Stimulated activated memory B cell treated with anti-CD40 and anti-IgM and Interleukin-4, amounts not matched to agents 10 μg/mL and 1 μg/mL and 100 μg/mL, for 72 hours (primary cell): Measurements from ENCODE around the gene CCDC88B.
A peak's percentile ranks its signal among the peaks of the same experiment; 100 is the strongest.

ENCODE experiments used
- ATAC-seq: fragments of 150-1000 bp; cut with Tn5 transposase; 2 replicates; pipeline ENCODE4 v1.10.0; 2021
- H3K27ac Mint-ChIP-seq: one replicate; pipeline ENCODE4 v1.8.0; 2022; ENCODE audit warnings: mild to moderate bottlenecking, mixed read lengths
- H3K27me3 Mint-ChIP-seq: one replicate; pipeline ENCODE4 v1.8.0; 2022; ENCODE audit warnings: mixed read lengths
- H3K36me3 Mint-ChIP-seq: one replicate; pipeline ENCODE4 v1.8.0; 2022; ENCODE audit warnings: mixed read lengths
- H3K4me1 Mint-ChIP-seq: one replicate; pipeline ENCODE4 v1.8.0; 2022; ENCODE audit warnings: mixed read lengths
- H3K4me3 Mint-ChIP-seq: one replicate; pipeline ENCODE4 v1.8.0; 2022; ENCODE audit warnings: mild to moderate bottlenecking, moderate library complexity, mixed read lengths
- H3K9me3 Mint-ChIP-seq: one replicate; pipeline ENCODE4 v1.8.0; 2022; ENCODE audit warnings: mixed read lengths

CCDC88B gene

GRCh38 chr11:64342869-64343745 lies 3.1 kb downstream of the CCDC88B start:
- H3K4me1 Mint-ChIP-seq = peaks cover 51% of the 10 kb centered on the region
- H3K27ac Mint-ChIP-seq = peak overlapping the region; percentile 91
- peaks cover 54% of the 10 kb centered on the region for H3K36me3 Mint-ChIP-seq
- no peak for ATAC-seq
- no peak overlapping the region for H3K4me3 Mint-ChIP-seq
- no peaks in the 10 kb centered on the region for H3K9me3 Mint-ChIP-seq
- no peaks in the 10 kb centered on the region for H3K27me3 Mint-ChIP-seq

GRCh38 chr11:64343767-64344559 lies 4.0 kb downstream of the CCDC88B start:
- Mint-ChIP-seq H3K9me3 (no peaks in the 10 kb centered on the region), H3K36me3 (peaks cover 57% of the 10 kb centered on the region), H3K27me3 (no peaks in the 10 kb centered on the region), H3K4me1 (peaks cover 48% of the 10 kb centered on the region), H3K27ac (peak overlapping the region; percentile 17), H3K4me3 (no peak overlapping the region)
- ATAC-seq = no peak

- Mint-ChIP-seq H3K27me3 (no peaks in the 10 kb centered on the region), H3K4me3 (no peak overlapping the region), H3K27ac (no peak overlapping the region), H3K4me1 (peaks cover 40% of the 10 kb centered on the region), H3K9me3 (no peaks in the 10 kb centered on the region), H3K36me3 (peaks cover 64% of the 10 kb centered on the region)
- ATAC-seq = no peak
Observed at GRCh38 chr11:64344787-64345186, 4.8 kb downstream of the CCDC88B start.

- peaks cover 63% of the 10 kb centered on the region for H3K36me3 Mint-ChIP-seq
- H3K4me3 Mint-ChIP-seq = no peak overlapping the region
- no peaks in the 10 kb centered on the region for H3K27me3 Mint-ChIP-seq
- no peak for ATAC-seq
- no peaks in the 10 kb centered on the region for H3K9me3 Mint-ChIP-seq
- no peak overlapping the region for H3K27ac Mint-ChIP-seq
- peaks cover 32% of the 10 kb centered on the region for H3K4me1 Mint-ChIP-seq
Observed at GRCh38 chr11:64347193-64347867, 7.3 kb downstream of the CCDC88B start.

GRCh38 chr11:64348383-64349024 lies 8.5 kb downstream of the CCDC88B start:
- H3K36me3 Mint-ChIP-seq = peaks cover 62% of the 10 kb centered on the region
- H3K4me1 Mint-ChIP-seq = peaks cover 26% of the 10 kb centered on the region
- no peaks in the 10 kb centered on the region for H3K9me3 Mint-ChIP-seq
- no peak overlapping the region for H3K4me3 Mint-ChIP-seq
- H3K27ac Mint-ChIP-seq = no peak overlapping the region
- H3K27me3 Mint-ChIP-seq = no peaks in the 10 kb centered on the region
- no peak for ATAC-seq

- no peak overlapping the region for H3K4me3 Mint-ChIP-seq
- no peak for ATAC-seq
- H3K27ac Mint-ChIP-seq = no peak overlapping the region
- H3K36me3 Mint-ChIP-seq = peaks cover 60% of the 10 kb centered on the region
- peaks cover 26% of the 10 kb centered on the region for H3K4me1 Mint-ChIP-seq
- no peaks in the 10 kb centered on the region for H3K27me3 Mint-ChIP-seq
- H3K9me3 Mint-ChIP-seq = no peaks in the 10 kb centered on the region
Observed at GRCh38 chr11:64349025-64349387, 9.0 kb downstream of the CCDC88B start.

GRCh38 chr11:64349404-64349803 lies 9.4 kb downstream of the CCDC88B start:
- H3K9me3 Mint-ChIP-seq = no peaks in the 10 kb centered on the region
- no peaks in the 10 kb centered on the region for H3K27me3 Mint-ChIP-seq
- peaks cover 56% of the 10 kb centered on the region for H3K36me3 Mint-ChIP-seq
- ATAC-seq = no peak
- peak overlapping the region; percentile 20 for H3K27ac Mint-ChIP-seq
- no peak overlapping the region for H3K4me3 Mint-ChIP-seq
- H3K4me1 Mint-ChIP-seq = peaks cover 26% of the 10 kb centered on the region

GRCh38 chr11:64351136-64351631 lies 11.2 kb downstream of the CCDC88B start:
- H3K4me3 Mint-ChIP-seq = no peak overlapping the region
- peak; percentile 47 for ATAC-seq
- H3K27ac Mint-ChIP-seq = peak overlapping the region; percentile 55
- H3K27me3 Mint-ChIP-seq = no peaks in the 10 kb centered on the region
- H3K9me3 Mint-ChIP-seq = no peaks in the 10 kb centered on the region
- peaks cover 26% of the 10 kb centered on the region for H3K4me1 Mint-ChIP-seq
- peaks cover 40% of the 10 kb centered on the region for H3K36me3 Mint-ChIP-seq

- H3K4me3 Mint-ChIP-seq = no peak overlapping the region
- H3K9me3 Mint-ChIP-seq = no peaks in the 10 kb centered on the region
- peaks cover 33% of the 10 kb centered on the region for H3K4me1 Mint-ChIP-seq
- H3K27me3 Mint-ChIP-seq = no peaks in the 10 kb centered on the region
- ATAC-seq = no peak
- H3K36me3 Mint-ChIP-seq = peaks cover 37% of the 10 kb centered on the region
- no peak overlapping the region for H3K27ac Mint-ChIP-seq
Observed at GRCh38 chr11:64352099-64352994, 12.3 kb downstream of the CCDC88B start.

GRCh38 chr11:64352995-64353714 lies 13.2 kb downstream of the CCDC88B start:
- H3K4me3 Mint-ChIP-seq = no peak overlapping the region
- no peak overlapping the region for H3K27ac Mint-ChIP-seq
- no peaks in the 10 kb centered on the region for H3K9me3 Mint-ChIP-seq
- ATAC-seq = no peak
- H3K4me1 Mint-ChIP-seq = peaks cover 41% of the 10 kb centered on the region
- H3K36me3 Mint-ChIP-seq = peaks cover 34% of the 10 kb centered on the region
- H3K27me3 Mint-ChIP-seq = no peaks in the 10 kb centered on the region

- no peaks in the 10 kb centered on the region for H3K27me3 Mint-ChIP-seq
Observed at GRCh38 chr11:64353715-64354506, 13.9 kb downstream of the CCDC88B start.

GRCh38 chr11:64355078-64355940 lies 15.3 kb downstream of the CCDC88B start:
- peaks cover 54% of the 10 kb centered on the region for H3K4me1 Mint-ChIP-seq
- no peak overlapping the region for H3K4me3 Mint-ChIP-seq
- H3K36me3 Mint-ChIP-seq = peaks cover 25% of the 10 kb centered on the region
- H3K27me3 Mint-ChIP-seq = no peaks in the 10 kb centered on the region
- peak; percentile 35 for ATAC-seq
- no peaks in the 10 kb centered on the region for H3K9me3 Mint-ChIP-seq
- peak overlapping the region; percentile 67 for H3K27ac Mint-ChIP-seq

More at GRCh38 chr11:64353715-64354506, 13.9 kb downstream of the CCDC88B start:
- no peak overlapping the region for H3K27ac Mint-ChIP-seq
- no peak for ATAC-seq
- H3K4me1 Mint-ChIP-seq = peaks cover 44% of the 10 kb centered on the region
- no peak overlapping the region for H3K4me3 Mint-ChIP-seq
- peaks cover 32% of the 10 kb centered on the region for H3K36me3 Mint-ChIP-seq
- no peaks in the 10 kb centered on the region for H3K9me3 Mint-ChIP-seq
